ENCODE data around the gene NT5E.

NT5E gene

DNA sequence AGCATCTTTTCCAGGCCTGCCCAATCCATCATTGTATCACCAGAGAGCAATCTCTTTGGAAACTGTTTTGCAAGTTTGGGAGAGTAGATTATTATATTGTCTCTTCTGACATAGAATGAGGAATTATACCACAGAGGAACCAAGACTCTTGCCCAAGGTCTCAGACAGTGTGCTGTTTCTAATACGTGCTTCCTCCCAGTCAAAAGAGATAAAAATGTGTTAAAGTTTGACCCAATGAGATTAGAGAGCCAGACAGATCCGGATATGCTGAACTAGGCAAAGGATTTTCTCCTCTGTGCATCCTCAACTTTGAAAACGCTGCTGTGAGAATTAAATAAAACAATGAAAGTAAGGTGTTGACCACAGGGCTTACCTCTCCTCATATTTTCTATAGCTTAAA is 18.6 kb upstream of the NT5E start:
- no peak for TF ChIP-seq CTCF (IDR thresholded peaks at IDR 0.05; ENCODE audit: low read depth, low read length)
- in situ Hi-C loops (cut with HindIII; ENCODE audit: low sequenced_read_pairs) = no loop called here
- DNase-seq (ENCODE audit: low read depth, low spot score) = no peak
- no peak overlapping the region for H3K4me3 ChIP-seq (ENCODE audit: low read depth, low read length)

DNA sequence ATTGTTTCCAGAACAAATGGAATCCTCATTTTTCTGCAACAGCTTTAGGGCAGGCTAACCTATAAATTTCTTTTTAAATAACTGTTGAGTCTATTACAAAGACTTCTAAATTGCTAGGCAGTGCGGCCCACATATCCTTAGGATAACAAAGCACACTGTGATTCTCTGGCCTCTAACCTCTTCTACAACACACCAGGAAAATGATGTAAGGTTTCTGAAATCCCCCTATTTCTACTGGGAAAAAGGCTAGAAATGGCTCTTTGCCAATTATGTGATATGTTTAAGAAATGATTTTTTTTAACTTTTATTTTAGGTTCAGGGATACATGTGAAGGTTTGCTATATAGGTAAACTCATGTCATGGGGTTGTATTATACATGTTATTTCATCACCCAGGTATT is 17.3 kb upstream of the NT5E start:
- no peak for TF ChIP-seq CTCF (IDR thresholded peaks at IDR 0.05; ENCODE audit: low read depth, low read length)
- no peak overlapping the region for H3K4me3 ChIP-seq (ENCODE audit: low read depth, low read length)
- in situ Hi-C loops (cut with HindIII; ENCODE audit: low sequenced_read_pairs) = no loop called here
- peak; percentile 67 for DNase-seq (ENCODE audit: low read depth, low spot score)

GRCh38 chr6:85435851-85436250 is 14.0 kb upstream of the NT5E start:
- no peak for DNase-seq (ENCODE audit: low read depth, low spot score)
- TF ChIP-seq CTCF (IDR thresholded peaks at IDR 0.05; ENCODE audit: low read depth, low read length) = no peak
- H3K4me3 ChIP-seq (ENCODE audit: low read depth, low read length) = no peak overlapping the region
- in situ Hi-C loops (cut with HindIII; ENCODE audit: low sequenced_read_pairs) = no loop called here

- in situ Hi-C loops (cut with HindIII; ENCODE audit: low sequenced_read_pairs) = no loop called here
- no peak for TF ChIP-seq CTCF (IDR thresholded peaks at IDR 0.05; ENCODE audit: low read depth, low read length)
- H3K4me3 ChIP-seq (ENCODE audit: low read depth, low read length) = no peak overlapping the region
- peak; percentile 53 for DNase-seq (ENCODE audit: low read depth, low spot score)
These were observed 13.5 kb upstream of the NT5E start for GRCh38 chr6:85436411-85436810.

GRCh38 chr6:85436939-85437495 is 12.9 kb upstream of the NT5E start:
- in situ Hi-C loops (cut with HindIII; ENCODE audit: low sequenced_read_pairs) = no loop called here
- no peak overlapping the region for H3K4me3 ChIP-seq (ENCODE audit: low read depth, low read length)
- no peak for DNase-seq (ENCODE audit: low read depth, low spot score)
- no peak for TF ChIP-seq CTCF (IDR thresholded peaks at IDR 0.05; ENCODE audit: low read depth, low read length)

DNA sequence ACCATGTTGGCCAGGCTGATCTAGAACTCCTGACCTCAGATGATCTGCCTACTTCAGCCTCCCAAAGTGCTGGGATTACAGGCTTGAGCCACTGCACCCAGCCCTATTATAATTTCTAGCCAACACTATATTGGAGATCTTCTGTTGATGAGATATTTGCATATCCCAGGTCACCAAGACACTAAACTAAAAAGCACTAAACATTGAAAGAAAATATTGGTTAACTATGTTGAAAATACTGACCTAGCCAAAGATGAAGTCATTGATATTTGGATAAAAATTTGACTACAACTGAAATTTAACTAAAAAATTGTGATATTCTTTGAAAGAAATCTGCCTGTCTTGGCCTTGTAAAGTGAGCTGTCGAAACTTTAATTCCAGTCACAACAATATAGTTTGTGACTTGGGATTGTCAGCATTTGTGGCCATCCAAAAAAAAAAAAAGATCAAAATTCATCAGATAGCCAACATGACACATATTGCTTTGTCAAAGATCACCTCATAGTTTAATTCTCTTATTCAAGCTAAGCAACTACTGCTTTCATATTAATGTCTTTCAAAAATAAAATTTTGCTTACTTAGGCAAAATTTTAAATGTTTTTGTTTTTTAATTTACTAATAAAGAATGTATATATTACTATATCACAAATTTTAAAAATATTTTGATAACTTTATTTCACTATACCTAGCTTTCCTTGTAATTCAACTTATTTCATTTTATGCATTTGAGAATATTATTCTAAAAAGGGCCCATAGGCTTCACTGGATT is 6.3 kb upstream of the NT5E start:
- no peak overlapping the region for H3K4me3 ChIP-seq (ENCODE audit: low read depth, low read length)
- TF ChIP-seq CTCF (IDR thresholded peaks at IDR 0.05; ENCODE audit: low read depth, low read length) = no peak
- no peak for DNase-seq (ENCODE audit: low read depth, low spot score)
- in situ Hi-C loops (cut with HindIII; ENCODE audit: low sequenced_read_pairs) = no loop called here
